ENCODE measurements around the gene ZIM2.

Gene ZIM2

GRCh38 chr19:56838909-56839651 is 1.4 kb downstream of the ZIM2 start:
- DNase-seq: no peak

- no peak for DNase-seq
Observed at GRCh38 chr19:56838024-56838908, 2.3 kb downstream of the ZIM2 start.

GRCh38 chr19:56837492-56838023 is 3.0 kb downstream of the ZIM2 start:
- no peak for DNase-seq

- DNase-seq: no peak
Observed at GRCh38 chr19:56837004-56837403, 3.5 kb downstream of the ZIM2 start.

GRCh38 chr19:56836059-56836458 is 4.5 kb downstream of the ZIM2 start:
- no peak for DNase-seq

GRCh38 chr19:56835401-56835800 is 5.1 kb downstream of the ZIM2 start:
- no peak for DNase-seq

GRCh38 chr19:56834564-56835375 is 5.8 kb downstream of the ZIM2 start:
- DNase-seq: no peak

GRCh38 chr19:56832352-56832928 is 8.1 kb downstream of the ZIM2 start:
- no peak for DNase-seq

GRCh38 chr19:56831255-56831654 is 9.3 kb downstream of the ZIM2 start:
- DNase-seq: no peak

GRCh38 chr19:56829596-56829995 is 10.9 kb downstream of the ZIM2 start:
- no peak for DNase-seq

- DNase-seq: no peak
Observed at GRCh38 chr19:56827708-56828107, 12.8 kb downstream of the ZIM2 start.

- no peak for DNase-seq
Observed at GRCh38 chr19:56823956-56824355, 16.6 kb downstream of the ZIM2 start.

- no peak for DNase-seq
Observed at GRCh38 chr19:56823417-56823816, 17.1 kb downstream of the ZIM2 start.

- DNase-seq: no peak
Observed at GRCh38 chr19:56822755-56823154, 17.8 kb downstream of the ZIM2 start.

GRCh38 chr19:56821675-56822074 is 18.9 kb downstream of the ZIM2 start:
- no peak for DNase-seq

GRCh38 chr19:56821209-56821608 is 19.3 kb downstream of the ZIM2 start:
- no peak for DNase-seq

GRCh38 chr19:56819166-56819565 is 21.4 kb downstream of the ZIM2 start:
- DNase-seq: no peak

GRCh38 chr19:56814656-56815055 is 25.9 kb downstream of the ZIM2 start:
- DNase-seq: no peak

GRCh38 chr19:56813531-56813930 is 27.0 kb downstream of the ZIM2 start:
- no peak for DNase-seq

GRCh38 chr19:56811480-56811879 is 29.0 kb downstream of the ZIM2 start:
- DNase-seq: no peak

- DNase-seq: no peak
Observed at GRCh38 chr19:56810260-56810659, 30.3 kb downstream of the ZIM2 start.

- DNase-seq: no peak
Observed at GRCh38 chr19:56808717-56809392, 31.7 kb downstream of the ZIM2 start.

Data from effector CD8-positive, alpha-beta T cell (primary cell).